SW 1271 (cell line): ENCODE results near the gene MAP3K10.
"Not testable (repeated sequence)": the region's sequence is repeated elsewhere in the genome, so short reads cannot be mapped to it uniquely, and the experiment has no call there.

ENCODE experiments used
- DNase-seq, 2 experiments: peaks; one replicate each; lab custom pipeline; 2025; lab: John Stamatoyannopoulos, UW

MAP3K10 gene

DNA sequence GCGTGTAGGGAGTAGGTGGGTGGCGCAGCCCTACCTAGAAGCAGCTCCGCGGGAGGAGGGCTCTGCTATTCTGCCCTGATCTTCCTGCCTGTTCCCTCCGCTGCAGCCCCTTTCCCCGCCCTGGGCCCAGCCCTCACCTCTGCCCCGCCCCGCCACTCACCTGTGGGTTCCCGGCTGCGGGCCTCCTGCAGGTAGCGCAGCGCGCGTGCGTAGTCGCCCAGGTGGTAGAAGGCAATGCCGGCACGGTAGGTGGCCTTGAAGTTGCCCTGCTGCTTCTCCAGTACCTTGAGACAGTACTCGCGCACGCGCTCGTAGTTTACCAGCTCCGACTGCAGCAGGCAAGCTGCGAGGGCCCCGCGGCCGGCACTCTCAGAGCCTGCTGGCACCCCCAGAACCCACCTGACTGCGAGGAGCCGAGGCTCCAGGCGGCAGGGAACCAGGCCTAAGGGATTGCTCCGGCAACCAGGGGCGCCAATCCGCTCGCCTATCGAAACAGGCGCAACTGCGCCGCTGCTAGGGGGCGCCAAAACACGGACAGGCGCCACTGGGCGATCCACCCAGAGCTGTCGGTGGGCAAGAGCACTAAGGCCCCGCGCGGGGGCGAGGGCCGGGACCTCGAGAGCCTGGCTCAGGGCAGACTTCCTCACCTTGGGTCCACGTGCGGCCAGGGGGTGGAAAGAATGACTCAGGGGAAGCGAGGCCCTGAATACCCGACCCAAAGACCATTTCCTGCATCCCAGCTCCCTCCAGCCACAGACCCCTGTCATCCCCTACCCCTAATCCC is 26.0 kb downstream of the MAP3K10 start:
- DNase-seq = no peak

DNA sequence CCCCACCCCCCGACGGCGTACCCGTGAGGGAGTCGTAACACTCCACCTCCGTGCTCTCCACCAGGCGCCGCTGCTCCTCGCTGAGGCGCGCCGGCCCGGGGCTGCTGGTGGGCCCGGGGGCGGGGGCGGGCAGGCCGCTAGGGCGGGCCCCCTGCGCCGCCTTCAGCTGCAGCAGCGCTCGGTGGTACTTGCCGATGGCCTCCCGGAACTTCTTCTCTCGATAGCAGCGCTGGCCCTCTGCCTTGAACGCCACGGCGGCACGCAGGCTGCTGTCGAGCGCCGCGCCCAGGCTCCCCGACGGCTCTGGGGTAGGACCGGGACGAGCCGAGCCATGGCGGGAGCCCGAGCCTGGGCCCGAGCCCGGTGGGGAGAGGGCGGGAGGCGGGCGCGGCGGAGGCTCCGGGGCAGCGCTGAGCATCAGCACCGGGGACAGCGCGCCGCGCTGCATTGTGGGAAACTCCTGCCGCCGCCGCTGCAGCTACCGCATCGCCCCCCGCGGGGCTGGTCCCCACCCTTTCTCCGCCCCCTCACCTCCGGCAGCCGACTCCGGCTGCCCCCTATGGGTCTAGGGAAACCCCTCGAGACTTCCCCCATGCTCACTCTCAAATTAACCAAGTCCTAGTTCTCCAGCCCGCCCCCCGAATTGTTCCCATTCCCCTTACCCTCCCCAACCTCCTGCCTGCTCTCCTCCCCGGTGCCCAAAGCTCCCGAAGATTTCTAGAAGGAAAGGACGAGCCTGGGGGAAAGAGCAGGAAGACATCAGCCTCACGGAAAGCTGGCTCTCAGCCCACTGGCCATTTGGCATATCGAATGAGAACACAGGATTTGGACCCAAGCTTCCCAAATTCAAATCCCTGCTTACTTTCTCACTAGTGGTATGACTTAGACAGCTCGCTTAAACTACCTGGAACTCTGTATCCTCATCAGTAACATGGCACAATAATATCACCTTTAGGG is 27.0 kb downstream of the MAP3K10 start, which contains the start of gene TTC9B:
Gene TTC9B, minus strand, starts transcription at position 451 of the 957 bp plus-strand sequence. Its CDS starts 3 bp downstream, at position 448.
- no peak for DNase-seq

DNA sequence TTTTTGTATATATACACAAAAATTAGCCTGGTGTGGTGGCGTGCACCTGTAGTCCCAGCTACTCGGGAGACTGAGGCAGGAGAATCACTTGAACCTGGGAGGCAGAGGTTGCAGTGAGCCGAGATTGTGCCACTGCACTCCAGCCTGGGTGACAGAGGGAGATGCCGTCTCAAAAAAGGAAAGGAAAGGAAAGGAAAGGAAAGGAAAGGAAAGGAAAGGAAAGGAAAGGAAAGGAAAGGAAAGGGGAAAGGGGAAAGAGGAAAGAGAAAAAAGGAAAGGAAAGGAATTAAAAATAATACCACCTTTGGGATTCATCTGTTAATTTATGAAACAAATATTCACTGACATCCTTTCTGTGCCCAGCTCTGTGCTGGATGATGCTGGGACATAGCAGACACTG is 27.8 kb downstream of the MAP3K10 start:
- not testable (repeated sequence) for DNase-seq

DNA sequence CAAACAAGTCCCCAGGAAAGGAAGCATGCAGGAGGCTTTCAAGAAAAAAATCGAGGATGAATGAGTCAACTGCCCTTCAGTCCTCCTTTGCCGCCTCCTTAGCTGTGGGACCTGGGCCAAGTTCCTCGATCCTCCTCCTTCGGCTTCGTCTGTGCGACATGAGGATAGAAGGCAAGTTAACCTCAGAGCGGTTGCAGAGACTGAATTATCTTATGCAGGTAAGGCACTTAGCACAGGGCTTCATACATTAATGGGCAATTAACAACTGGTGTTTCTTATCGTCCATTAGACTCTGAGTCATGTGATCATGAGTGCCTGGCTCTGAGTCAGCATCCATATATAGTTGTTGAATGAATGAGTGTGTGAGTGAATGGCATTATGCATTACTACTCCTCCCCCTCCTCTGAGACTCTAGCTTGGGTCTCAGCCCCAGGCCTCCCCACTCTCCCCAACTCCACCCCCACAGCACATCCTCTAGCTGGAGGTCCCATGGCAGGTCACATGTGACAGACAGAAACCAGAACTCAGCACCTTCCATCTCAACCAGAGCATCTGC is 28.6 kb downstream of the MAP3K10 start:
- peak; percentile 44 to 59 for DNase-seq

DNA sequence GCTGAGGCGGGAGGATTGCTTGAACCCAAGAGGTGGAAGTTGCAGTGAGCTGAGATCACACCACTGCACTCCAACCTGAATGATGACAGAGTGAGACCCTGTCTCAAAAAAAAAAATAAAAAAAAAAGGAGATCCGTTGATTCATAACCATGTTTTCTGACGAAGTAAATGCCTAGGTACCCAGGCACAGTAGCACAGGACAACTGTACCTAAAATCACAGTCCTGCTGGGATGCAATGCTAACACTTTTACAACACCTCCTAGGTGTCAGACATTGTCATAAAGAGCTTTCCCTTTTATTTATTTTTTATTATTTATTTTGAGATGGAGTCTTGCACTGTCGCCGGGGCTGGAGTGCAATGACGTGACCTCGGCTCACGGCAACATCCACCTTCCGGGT is 29.4 kb downstream of the MAP3K10 start:
- no peak for DNase-seq

DNA sequence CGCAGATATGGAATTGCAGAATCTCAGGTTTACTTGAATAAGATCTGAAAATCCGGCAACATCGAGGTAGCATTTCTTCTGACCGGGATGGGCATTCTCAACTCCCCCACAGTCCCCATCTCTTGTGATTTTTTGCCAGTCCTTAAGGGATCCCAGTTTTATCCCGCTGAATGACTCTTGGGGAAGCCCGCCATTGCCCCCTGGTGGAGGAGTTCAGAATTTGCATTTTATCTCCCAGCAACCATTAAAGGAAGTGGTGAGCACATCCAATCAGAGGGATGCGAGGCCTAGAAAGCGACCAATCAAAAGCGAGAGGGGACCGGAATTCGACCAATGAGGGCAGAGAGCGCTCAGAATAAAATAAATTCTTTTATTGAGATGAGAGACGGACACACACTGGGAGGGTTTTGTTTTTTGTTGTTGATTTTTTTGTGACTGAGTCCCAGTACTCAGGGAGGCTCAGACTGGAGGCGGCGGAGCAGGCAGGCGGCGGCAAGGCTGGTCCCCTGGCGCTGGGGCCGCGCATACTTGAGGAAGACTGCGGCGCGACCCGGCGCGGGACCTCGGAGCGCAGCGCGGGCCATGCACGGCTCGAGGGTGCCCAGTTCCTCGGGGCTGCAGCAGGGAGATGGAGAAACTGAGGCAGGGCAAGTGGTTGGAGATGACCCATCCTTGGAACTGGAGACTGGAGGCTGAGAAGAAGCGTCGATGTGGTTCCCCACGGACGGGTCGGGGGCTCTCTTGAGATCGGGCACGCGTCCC is 30.8 kb downstream of the MAP3K10 start:
- DNase-seq = peak; percentile 61 to 71

DNA sequence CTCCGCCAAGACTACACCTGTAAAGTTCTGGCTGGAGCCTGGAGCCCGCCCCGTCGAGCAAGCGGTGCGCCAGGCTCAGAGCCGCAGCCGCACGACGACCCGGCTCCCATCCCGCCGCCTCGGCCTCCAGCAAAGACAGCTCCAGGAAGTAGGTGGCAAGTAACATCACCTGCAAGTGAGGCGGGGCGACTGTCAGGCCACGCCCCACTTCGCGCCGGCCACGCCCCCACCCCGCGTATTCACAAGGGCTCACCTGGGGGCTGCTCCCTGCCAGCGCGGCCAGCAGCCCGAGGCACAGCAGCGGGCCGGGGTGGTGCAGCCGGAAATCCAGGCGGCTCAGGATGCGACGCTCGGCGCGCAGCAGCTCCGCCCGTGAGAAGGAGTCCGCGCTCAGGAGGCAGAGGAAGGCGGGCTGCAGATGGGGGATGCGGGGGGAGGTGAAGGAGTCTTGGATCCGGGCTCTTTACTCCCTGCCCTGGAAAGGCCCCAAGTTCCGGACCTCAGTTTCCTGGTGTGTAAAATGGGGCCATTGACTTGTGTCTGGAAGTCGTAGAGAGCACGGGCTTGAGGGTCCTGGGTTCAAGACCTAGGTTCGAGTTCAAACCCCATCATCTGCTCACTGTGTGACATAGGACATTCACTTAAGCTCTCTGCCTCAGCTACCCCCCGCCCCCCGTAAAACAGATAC is 32.1 kb downstream of the MAP3K10 start:
- DNase-seq = no peak

DNA sequence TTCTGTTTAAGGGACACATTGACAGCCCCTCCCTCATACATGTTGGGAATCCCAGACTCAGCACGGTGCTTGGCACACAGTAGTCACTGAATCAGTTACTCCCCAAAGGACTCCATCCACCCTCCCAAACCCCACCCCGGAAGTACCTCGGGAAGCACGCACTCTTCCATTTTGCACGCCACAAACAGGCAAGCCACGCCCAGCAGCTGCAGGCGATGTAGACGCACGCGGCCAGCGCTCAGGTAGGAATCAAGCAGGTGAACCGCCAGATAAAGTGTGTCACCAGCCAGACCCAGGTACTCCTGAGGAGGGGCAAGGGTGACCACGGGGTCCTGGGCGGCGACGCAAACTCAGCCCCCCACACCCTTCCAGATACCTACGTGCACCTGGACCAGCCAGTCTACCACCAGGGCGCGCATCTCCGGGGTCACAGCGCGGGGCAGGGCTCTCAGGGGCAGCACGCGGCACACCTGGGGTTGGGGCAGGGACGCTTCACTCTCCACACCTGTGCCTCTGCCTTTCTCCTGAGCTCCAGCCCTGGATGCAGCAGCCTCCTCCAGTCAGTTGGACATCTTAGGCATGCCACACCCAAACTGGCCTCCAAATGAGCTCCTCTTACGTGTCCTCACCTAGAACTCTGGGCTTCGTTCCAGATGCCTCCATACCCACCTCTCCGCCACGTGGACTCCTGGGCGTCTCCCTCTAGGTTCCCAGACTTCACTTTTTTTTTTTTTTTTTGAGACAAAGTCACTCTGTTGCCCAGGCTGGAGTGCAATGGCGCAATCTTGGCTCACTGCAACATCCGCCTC is 33.3 kb downstream of the MAP3K10 start:
- DNase-seq = no peak

DNA sequence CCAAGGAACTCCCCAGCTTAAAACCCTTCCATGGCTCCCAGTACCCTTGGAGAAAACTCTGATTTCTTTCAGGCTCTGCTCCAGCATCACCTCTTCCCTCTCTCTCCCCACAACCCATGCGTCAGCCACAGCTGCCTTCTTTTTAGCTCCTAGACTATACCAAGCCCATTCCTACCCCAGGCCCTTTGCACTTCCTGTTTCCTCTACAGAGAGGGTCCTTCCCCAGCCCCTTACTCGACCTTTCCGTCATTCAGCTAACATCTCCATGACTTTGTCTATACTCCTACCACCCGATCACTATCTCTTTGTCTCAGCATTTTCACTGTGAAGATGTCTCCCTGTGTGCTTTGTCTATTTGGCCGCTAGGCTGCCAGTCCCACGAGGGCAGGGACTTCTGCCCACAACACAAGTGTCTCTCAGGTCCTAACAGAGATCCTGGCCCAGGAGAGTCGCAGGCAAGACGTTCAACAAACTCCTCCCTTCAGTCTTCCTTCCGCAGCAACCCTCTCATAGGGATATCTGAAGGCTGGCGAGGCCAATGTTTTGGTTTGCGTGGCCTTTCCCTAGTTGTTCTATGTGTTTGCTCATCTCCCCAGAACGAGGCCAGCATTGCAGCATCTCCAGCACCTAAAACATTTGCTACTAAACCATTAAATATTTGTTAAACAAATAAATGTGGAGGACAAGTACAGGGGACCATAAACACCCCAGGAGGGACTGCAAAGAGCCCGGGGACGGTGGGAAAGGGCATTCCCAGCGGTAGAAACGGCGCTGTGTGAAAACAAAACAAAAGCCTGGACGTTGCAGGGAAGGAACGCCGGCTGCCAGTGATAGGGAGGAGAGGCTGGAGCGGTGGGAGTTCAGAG is 34.4 kb downstream of the MAP3K10 start:
- DNase-seq = no peak

DNA sequence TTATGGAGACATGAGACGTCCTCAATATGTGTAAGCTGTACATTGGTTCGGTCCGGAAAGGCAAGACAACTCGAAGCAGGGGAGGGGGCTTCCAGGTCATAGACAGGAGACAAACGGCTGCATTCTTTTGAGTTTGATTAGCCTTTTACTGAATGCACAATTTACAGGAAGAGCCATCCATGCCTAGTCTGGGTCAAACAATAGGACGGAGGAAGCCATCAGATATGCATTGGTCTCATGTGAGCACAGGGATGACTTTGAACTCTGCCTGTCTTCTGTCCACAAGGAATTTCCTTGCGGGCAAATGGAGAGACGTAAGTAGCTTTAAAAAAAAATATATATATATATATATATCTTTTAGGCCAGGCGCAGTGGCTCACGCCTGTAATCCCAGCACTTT is 37.1 kb downstream of the MAP3K10 start:
- DNase-seq = no peak

DNA sequence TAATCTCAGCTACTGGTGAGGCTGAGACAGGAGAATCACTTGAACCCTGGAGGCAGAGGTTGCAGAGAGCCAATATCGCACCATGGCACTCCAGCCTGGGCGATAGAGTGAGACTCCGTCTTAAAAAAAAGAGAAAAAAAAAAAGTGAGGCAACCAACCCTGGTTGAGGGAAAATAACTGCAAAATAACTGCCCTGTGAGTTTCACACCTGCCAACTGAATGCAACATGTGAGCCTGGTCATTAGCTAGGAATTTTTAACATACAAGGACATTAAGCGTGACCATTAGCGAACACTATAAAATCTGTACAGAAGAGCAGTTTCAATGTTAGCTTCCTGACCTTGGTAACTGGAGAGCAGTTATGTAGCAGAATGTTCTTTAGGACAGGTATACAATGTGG is 37.6 kb downstream of the MAP3K10 start:
- DNase-seq = no peak

DNA sequence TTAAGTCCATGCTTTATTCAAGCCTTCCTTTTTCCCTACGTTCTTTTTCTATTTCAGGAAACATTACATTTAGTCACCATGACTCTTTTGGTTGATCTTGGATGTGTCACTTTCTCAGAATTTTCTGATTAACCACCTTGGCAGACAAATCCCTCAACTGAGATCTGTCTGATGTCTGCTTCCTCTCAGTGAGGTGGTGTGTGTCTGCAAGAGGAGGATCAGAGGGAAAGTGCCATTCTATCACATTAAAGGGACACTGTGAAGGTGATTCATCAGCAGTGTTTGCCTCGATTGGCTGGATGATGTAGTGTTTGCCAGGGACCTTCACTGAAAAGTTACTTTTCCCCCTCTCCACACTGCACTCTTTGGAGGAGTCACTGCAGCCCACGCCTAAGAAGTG is 38.3 kb downstream of the MAP3K10 start:
- no peak for DNase-seq

DNA sequence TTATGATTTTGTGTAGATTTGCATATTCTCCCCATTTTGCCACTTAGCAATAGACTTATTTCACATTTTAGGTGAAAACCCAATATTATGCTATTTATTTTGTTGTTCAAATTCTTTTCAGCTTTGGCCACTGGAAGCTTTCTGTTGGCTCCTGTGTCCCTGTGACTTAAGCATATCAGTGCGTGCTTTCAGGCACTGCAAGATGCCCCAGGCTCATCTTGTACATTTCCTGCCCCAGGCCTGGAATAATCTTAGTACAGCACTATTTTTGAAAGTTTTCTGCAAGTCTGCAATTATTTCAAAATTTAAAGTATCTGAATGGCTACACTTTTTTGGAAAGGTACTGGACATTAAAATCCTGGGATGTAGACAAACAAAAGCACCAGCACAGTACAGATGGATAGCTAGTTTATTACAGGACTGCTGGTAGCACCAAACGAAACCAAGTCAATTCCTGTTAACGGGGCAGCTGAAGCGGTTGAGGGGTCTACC is 38.7 kb downstream of the MAP3K10 start:
- no peak for DNase-seq

DNA sequence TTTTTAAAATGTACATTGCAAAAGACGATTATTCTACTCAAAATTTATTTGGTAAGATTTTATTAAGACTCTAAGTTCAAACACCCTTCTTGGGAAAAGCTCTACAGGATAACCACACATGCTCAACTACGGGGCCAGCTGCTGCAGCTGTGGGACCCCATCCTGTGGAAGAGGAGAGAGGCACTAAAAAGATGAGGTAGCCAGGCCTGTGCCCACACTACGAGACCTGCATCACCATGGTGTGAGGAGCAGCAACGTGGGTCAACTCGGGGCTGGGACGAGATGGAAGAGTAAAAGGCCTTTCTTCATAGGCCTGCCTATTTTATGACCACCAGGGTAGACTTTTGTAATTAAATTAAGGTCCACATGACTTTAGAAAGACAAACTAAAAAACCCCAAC is 39.8 kb downstream of the MAP3K10 start:
- DNase-seq = no peak

DNA sequence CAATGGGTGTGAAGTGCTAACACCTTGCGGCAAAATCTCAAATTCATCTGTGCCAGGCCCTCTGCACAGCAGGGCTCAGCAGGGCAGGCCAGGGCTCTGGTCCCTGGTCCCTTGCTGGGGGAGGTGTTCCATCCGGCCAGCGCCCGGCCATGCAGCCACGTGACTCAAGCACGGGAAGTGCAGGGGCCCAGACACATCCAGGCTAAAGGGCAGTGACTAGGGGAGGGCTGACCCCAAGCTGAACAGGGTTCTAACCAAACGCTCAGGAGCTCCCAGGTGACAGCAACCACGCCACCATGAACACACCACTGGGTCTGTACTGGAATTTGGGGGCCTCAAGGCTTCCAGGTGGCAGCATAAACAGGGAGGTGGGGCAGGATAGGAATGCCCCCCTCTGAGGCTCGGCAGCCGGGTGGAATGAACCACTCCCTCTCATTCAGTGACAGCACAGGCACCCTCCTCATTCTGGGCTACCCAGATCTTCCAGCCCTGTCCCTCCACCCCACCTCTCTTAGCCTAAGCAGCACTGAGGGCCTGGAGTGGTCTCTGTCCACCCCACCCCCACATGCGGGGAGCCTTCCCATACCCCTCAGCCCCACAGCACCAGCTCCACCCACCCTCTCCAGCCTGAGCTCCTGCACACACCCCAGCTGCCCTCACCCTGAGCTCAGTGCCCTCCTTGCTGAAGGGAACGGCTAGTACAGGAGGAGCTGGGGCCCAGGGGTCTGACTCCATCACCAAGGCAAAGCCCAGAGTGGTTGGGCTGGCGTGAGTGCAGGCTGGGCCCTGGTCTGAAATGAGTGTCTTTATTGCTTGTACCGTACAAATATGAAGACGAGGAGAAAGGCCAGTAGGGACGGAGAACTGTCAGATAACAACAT is 40.6 kb downstream of the MAP3K10 start:
- no peak for DNase-seq

DNA sequence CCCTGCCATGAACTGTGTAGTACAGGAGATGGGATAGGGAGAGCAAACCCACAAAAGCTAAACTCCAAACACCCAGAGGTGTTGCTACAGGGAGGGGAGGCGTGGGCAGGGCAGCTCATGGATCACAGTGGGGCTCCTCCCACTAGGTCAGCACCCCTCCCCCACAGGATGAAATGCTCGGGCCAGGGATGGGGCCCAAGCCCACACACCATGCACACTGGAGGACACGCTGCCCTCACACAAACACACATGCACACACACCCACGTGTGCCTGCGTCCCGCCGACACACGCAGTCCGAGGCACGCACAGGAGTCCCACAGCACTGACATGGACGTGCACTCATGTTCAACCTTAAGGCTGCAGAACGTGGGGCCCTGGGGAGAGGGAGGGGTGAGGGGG is 41.3 kb downstream of the MAP3K10 start:
- no peak for DNase-seq

DNA sequence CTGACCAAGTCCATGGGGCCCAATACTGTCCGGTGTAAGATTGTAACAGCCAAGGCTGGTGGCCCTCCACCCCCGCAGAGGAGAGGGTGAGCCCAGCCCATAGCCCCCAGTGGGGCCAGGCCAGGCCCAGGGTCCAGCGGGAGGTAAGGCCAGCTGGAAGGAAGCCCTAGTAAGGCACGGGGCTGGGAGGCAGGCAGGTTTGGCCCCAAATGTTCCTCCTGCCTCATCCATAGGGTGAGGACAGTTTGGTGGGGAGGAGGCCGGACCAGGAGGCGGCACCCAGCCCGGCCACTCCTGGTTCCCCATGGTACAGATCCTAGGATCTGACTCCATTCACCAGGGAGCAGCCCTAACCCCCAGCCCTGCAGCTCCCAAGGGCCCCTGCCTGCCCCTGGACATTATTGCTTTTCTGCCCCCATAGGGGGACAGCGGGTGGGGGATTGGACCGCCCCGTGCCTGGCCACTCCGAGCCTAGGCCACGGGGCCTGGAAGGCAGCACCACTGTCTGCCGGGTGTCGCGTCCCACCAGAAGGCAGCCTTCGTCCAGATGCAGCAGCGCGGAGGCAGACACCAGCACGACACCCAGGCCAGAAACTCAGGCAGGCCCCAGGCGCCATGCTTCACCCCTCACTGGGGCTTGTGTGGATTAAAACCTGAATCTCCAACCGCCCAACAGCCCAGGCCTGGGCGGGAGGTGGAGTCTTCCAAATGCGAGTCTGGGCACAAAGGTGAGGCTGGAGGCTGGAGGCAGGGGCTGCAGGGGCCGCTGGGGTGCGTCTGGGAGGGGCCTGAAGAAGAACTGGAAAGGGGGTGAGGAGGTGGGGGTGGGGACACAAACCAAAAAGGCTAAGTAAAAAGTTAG is 42.0 kb downstream of the MAP3K10 start:
- DNase-seq = no peak
